Activated naive CD8-positive, alpha-beta T cell treated with anti-CD3 and anti-CD28 coated beads, Interleukin-2, amount 10 ng/mL, durations not matched to agents 7 days and 5 days (primary cell): ENCODE measurements around the gene CBFA2T3. TPM values are rescaled to one million over a fixed set of nuclear protein-coding genes. Genes with fewer than 3 reads are reported as not detected.

ENCODE experiments used
- ATAC-seq: fragments of 150-1000 bp; cut with Tn5 transposase; one replicate; pipeline ENCODE4 v1.10.0; 2021; ENCODE audit warnings: low read depth, moderate library complexity
- POLR2A ChIA-PET: fragments of 350-600 bp; sonication (Branson Sonifier 250); formaldehyde crosslinking; loops from one replicate; lab custom pipeline; 2021; ENCODE audit warnings: antibody characterized with exemption; lab: Charles Lee
- DNase-seq: peaks from one replicate; pipeline ENCODE4 v3.0.0; 2021
- H3K27ac Mint-ChIP-seq: one replicate; pipeline ENCODE4 v1.8.0; 2022; ENCODE audit warnings: mild to moderate bottlenecking, mixed read lengths
- H3K27me3 Mint-ChIP-seq: one replicate; pipeline ENCODE4 v1.8.0; 2022; ENCODE audit warnings: mild to moderate bottlenecking, moderate library complexity, mixed read lengths
- H3K36me3 Mint-ChIP-seq: one replicate; pipeline ENCODE4 v1.8.0; 2021; ENCODE audit warnings: mild to moderate bottlenecking, mixed read lengths
- H3K4me1 Mint-ChIP-seq: one replicate; pipeline ENCODE4 v1.8.0; 2021; ENCODE audit warnings: mixed read lengths
- H3K4me3 Mint-ChIP-seq: one replicate; pipeline ENCODE4 v1.8.0; 2022; ENCODE audit warnings: mild to moderate bottlenecking, moderate library complexity, mixed read lengths
- H3K9me3 Mint-ChIP-seq: one replicate; pipeline ENCODE4 v1.8.0; 2021; ENCODE audit warnings: mixed read lengths
- total RNA-seq, 2 experiments: library from RNA; stranded (reverse); gene quantifications; one replicate each; pipeline ENCODE4 v1.2.3, GENCODE V29; 2021

The CBFA2T3 gene
- total RNA-seq, 2 experiments from 2014 or later = 0.08 to 0.26 TPM

DNA sequence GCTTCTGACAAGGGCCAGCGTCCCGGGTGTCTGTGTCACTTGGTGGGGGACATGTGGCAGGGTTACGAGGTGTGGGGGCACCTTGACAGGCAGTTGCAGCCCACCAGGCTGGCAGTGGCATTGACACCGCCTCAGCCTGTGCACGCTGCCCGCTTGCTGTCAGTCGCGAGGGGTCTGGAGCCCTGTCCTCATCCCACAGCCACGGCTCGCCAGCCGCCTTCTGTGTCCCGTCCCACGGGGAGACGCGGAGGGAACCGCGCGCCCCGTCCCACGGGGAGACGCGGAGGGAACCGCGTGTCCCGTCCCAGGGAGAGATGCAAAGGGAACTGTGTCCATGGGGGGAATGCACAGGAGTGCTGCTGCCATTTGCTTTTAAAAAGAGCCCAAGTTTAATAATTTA is 114.0 kb downstream of the CBFA2T3 start:
- H3K27me3 Mint-ChIP-seq = no peaks in the 10 kb centered on the region
- peaks cover 4% of the 10 kb centered on the region for H3K4me1 Mint-ChIP-seq

DNA sequence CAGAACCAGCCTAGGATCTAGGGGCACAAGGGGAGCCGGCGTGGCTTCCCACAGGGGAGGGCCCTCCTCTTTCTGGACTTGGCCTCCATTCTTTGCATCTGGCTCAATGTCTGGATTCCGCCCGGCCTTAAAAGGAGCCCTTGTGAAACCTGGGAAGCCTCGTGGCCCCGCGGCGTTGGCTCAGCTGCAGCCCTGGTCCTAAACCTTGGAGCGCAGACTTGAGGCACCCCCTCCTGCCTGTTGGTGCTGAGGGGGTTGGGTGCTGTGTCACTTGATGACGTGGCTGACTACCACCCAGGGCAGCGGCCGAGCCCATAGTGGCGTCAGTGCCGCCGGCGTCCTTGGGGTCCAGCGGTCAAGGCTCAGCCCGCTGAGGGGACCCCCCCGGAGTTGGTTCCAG is 115.6 kb downstream of the CBFA2T3 start:
- no peak overlapping the region for H3K4me3 Mint-ChIP-seq
- no peaks in the 10 kb centered on the region for H3K36me3 Mint-ChIP-seq
- POLR2A ChIA-PET = no interaction called here
- H3K4me1 Mint-ChIP-seq = peaks cover 8% of the 10 kb centered on the region
- no peak for ATAC-seq
- no peaks in the 10 kb centered on the region for H3K27me3 Mint-ChIP-seq
- no peak for DNase-seq
- H3K9me3 Mint-ChIP-seq = no peaks in the 10 kb centered on the region
- H3K27ac Mint-ChIP-seq = no peak overlapping the region

More for the DNA sequence above, 114.0 kb downstream of the CBFA2T3 start:
- ATAC-seq = no peak
- H3K27ac Mint-ChIP-seq = no peak overlapping the region
- POLR2A ChIA-PET = no interaction called here
- no peaks in the 10 kb centered on the region for H3K9me3 Mint-ChIP-seq
- DNase-seq = no peak
- no peaks in the 10 kb centered on the region for H3K36me3 Mint-ChIP-seq
- no peak overlapping the region for H3K4me3 Mint-ChIP-seq

DNA sequence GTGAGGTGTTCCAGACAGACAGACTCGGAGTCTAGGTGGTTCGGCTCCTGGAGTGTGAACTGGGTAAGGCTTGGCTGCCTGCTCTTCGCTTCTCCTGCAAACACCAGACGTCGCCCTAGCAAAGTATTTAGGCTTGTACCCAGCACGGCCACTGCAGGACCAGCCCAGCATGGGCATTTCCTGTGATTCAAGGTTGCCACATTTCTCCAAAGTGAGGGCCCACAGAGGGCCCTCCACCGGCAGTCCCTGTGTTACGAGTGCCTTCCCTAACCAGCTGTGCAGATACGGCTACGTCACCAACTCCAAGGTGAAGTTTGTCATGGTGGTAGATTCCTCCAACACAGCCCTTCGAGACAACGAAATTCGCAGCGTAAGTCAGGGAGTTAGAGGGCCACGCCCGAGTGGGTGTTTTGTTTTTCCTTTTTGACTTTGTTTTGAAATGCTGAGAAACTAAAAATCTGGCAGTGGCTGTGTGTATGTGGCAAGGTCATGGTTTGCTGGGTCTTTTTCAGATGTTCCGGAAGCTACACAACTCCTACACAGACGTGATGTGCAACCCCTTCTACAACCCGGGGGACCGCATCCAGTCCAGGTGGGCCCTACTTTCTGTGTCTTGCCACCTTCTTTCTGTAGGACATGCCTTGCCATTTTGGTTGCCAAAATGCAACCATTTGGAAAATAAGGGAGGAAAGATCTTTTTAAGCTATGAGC is 117.5 kb downstream of the CBFA2T3 start:
- POLR2A ChIA-PET = no interaction called here
- peaks cover 19% of the 10 kb centered on the region for H3K4me1 Mint-ChIP-seq
- H3K27ac Mint-ChIP-seq = no peak overlapping the region

DNA sequence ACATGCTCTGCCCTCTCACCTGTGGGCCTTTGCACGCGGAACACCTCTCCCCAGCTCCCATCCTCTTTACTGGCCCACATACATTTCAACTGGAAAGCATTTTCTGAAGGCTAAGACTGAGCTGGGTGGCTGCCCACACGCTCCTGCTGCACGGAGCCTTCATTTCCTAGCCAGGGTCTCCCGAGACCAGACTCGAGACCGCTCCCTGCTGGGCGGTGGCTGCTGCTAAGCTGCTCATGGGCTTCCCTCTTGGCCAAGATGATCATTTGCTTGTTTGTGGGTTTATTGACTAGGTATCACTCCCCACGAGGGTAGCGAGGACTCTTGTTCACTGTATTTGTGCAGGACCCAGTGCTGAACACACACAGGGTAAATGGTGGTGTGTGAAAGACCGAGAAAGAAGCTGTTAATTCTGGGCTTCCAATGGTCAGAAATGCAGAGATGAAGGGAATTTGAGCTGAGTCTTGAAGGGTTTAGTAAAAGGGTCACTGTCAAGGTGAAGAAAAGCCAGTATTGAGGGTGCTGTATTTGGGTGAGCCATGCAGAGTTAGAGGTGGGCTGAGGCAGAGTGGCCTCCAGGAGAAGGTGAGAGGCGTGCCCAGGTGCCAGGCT is 119.2 kb downstream of the CBFA2T3 start:
- POLR2A ChIA-PET = interaction anchor here (0.5 to 2.3 kb wide), 16 partner anchors 37 to 1090 kb away, joined by 3 to 15 read pairs (median 4); partner anchors contain the start of genes ACSF3 and APRT
- DNase-seq (peak; percentile 80), ATAC-seq (peak; percentile 70)
- H3K4me1 Mint-ChIP-seq = peaks cover 21% of the 10 kb centered on the region
- no peaks in the 10 kb centered on the region for H3K9me3 Mint-ChIP-seq
- H3K36me3 Mint-ChIP-seq = peaks cover 2% of the 10 kb centered on the region
- H3K27ac Mint-ChIP-seq = peak overlapping the region; percentile 93
- H3K4me3 Mint-ChIP-seq = peak overlapping the region; percentile 95
- H3K27me3 Mint-ChIP-seq = no peaks in the 10 kb centered on the region

More for the DNA sequence above, 117.5 kb downstream of the CBFA2T3 start:
- peaks cover 2% of the 10 kb centered on the region for H3K36me3 Mint-ChIP-seq
- H3K27me3 Mint-ChIP-seq = no peaks in the 10 kb centered on the region
- ATAC-seq = no peak
- no peak overlapping the region for H3K4me3 Mint-ChIP-seq
- H3K9me3 Mint-ChIP-seq = no peaks in the 10 kb centered on the region
- DNase-seq = no peak

DNA sequence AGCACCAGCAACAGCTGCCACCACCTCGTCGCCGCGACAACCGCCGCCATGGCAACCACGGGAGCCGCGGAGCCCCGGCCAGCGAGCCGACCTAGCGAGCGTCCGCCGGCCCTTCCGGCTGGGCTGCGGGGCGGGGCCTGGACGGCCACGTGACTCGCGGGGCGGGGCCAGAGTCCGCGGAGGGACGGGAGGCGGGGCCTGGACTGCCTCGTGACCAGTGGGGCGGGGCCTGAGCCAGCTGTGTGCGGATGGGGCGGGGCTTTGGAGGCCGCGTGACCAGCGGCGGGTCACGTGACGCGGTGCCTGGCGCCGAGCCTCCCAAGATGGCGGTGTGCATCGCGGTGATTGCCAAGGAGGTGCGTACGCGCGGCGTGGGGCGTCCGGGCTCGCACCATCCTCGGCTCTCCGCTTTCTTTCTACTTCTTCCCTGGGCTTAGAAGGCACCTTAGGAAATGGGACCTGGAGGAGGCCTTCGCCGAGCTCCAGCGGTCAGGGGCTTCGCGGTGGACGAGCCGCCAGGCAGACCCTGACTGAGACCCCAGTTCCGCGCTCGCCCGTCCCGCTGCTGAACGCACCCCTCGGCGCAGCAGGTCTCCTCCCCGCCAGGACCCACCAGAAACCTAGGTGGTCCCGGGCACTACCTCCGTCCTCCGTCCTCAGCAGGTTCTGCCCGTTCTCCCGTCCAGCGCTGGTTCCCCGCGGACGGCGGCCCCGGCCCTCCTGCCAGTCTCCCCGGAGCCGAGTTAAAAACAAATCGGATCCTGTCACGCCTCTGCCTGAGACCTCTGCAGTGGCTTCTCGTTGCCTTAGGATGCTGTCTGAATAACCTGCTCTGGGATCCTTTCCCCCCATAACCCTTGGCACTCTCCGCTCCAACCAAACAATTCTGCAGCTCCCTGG is 119.9 kb downstream of the CBFA2T3 start, which contains the start of the genes GALNS and TRAPPC2L:
Gene GALNS (minus strand): TSS at position 120 of the 900 bp plus-strand sequence. CDS start 70 bp downstream, at position 50.
Gene TRAPPC2L (plus strand): TSS at position 300 of the 900 bp plus-strand sequence. CDS start 24 bp downstream, at position 324.
- Mint-ChIP-seq H3K4me1 (peaks cover 21% of the 10 kb centered on the region), H3K36me3 (peaks cover 2% of the 10 kb centered on the region), H3K4me3 (peak within 1 kb of the TSS; percentile 95), H3K27me3 (no peaks in the 10 kb centered on the region), H3K27ac (peak within 1 kb of the TSS; percentile 93), H3K9me3 (no peaks in the 10 kb centered on the region)
- ATAC-seq = peak; percentile 79
- peak; percentile 100 for DNase-seq
- POLR2A ChIA-PET = interaction anchor here (0.6 to 2.3 kb wide), 15 partner anchors 37 to 906 kb away, joined by 3 to 15 read pairs (median 4); partner anchors contain the start of genes ACSF3, APRT, CDH15 and ZNF778

DNA sequence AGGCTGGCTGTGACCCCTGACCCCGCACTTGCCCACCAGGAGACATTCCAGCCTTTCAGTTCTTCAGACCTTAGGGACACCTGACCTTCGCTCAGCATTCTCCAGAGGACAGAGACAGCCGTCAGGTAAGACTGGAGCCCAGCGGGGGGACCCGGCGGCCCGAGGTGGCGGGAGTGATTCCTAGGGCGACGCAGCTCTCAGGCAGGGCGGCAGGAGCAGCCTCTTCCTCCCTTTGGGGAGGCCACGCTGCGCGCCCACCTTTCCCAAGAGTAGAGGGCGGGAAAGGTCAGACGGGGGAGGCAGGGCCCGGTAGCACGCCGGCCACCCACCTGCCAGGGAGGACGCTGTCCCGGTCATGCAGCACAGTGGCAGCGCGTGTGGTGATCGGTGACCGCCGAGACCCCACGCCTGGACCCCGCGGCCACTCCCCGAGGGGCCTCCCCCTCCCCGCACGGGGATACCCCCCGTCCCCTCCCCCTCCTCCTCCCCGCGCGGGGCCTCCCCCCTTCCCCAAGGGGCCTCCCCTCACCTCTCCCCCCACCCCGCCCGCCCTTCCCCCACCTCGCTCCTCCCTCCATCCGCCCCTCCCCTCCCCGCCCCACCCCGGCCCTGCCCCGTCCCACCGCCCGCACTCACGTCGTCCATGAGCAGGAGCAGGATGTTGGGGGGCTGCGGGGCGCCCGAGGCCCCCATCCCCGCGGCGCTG is 120.7 kb downstream of the CBFA2T3 start:
- Mint-ChIP-seq H3K27me3 (no peaks in the 10 kb centered on the region), H3K4me3 (peak overlapping the region; percentile 95), H3K4me1 (peaks cover 21% of the 10 kb centered on the region), H3K9me3 (no peaks in the 10 kb centered on the region), H3K27ac (peak overlapping the region; percentile 93), H3K36me3 (peaks cover 2% of the 10 kb centered on the region)
- DNase-seq (peak; percentile 47), ATAC-seq (peak; percentile 50)
- POLR2A ChIA-PET = interaction anchor here (0.9 to 2.3 kb wide), 6 partner anchors 43 to 362 kb away, joined by 3 to 12 read pairs (median 5); partner anchors contain the start of genes APRT, CDH15 and ZNF778

DNA sequence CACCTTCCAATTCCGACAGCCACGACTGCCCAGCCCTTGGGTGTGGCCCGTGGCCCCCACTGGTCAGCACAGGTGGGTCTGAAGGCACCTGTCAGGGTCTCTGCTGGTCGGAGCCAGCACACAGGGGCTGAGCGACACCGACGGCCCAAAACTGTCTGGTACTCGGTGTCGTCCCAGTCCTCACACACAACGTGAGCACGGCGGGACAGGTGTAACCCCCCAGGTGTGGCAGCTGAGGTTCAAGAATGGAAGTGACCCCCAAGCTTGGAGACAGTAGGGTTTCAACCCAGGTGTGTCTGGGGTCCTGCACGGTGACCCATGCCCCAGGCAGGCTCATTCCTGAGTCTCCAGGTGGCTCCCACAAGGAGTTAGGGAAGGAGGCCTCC is 121.3 kb downstream of the CBFA2T3 start:
- peak overlapping the region; percentile 70 for H3K4me3 Mint-ChIP-seq
- peak overlapping the region; percentile 67 for H3K27ac Mint-ChIP-seq
- DNase-seq = no peak
- peaks cover 2% of the 10 kb centered on the region for H3K36me3 Mint-ChIP-seq
- POLR2A ChIA-PET = no interaction called here
- ATAC-seq = no peak
- peaks cover 21% of the 10 kb centered on the region for H3K4me1 Mint-ChIP-seq
- no peaks in the 10 kb centered on the region for H3K27me3 Mint-ChIP-seq
- no peaks in the 10 kb centered on the region for H3K9me3 Mint-ChIP-seq

DNA sequence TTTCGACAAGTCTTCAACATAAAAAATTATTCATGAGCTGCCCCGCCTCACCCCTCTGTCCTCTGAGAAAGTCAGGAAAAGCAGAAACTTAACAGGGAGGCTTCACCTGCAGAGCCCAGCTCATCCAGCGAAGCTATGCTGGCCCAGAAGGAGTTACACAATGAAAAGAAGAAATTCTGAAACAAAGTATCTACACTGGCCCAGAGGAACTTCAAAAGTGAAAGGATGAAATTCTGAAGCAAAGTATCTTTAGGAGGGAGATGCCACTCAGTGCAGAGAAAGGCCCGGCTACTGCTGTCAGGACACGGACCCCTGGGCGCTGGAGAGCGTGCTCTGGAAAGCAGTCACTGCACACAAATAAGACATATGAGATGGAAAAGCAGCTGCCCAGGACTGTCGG is 121.8 kb downstream of the CBFA2T3 start:
- peaks cover 2% of the 10 kb centered on the region for H3K36me3 Mint-ChIP-seq
- no peaks in the 10 kb centered on the region for H3K27me3 Mint-ChIP-seq
- DNase-seq = no peak
- peaks cover 21% of the 10 kb centered on the region for H3K4me1 Mint-ChIP-seq
- no peak for ATAC-seq
- H3K4me3 Mint-ChIP-seq = peak overlapping the region; percentile 66
- peak overlapping the region; percentile 70 for H3K27ac Mint-ChIP-seq
- H3K9me3 Mint-ChIP-seq = no peaks in the 10 kb centered on the region
- POLR2A ChIA-PET = interaction anchor here (0.5 kb wide), 1 partner anchor 384 kb away, joined by 3 read pairs; no protein-coding TSS in a partner anchor

DNA sequence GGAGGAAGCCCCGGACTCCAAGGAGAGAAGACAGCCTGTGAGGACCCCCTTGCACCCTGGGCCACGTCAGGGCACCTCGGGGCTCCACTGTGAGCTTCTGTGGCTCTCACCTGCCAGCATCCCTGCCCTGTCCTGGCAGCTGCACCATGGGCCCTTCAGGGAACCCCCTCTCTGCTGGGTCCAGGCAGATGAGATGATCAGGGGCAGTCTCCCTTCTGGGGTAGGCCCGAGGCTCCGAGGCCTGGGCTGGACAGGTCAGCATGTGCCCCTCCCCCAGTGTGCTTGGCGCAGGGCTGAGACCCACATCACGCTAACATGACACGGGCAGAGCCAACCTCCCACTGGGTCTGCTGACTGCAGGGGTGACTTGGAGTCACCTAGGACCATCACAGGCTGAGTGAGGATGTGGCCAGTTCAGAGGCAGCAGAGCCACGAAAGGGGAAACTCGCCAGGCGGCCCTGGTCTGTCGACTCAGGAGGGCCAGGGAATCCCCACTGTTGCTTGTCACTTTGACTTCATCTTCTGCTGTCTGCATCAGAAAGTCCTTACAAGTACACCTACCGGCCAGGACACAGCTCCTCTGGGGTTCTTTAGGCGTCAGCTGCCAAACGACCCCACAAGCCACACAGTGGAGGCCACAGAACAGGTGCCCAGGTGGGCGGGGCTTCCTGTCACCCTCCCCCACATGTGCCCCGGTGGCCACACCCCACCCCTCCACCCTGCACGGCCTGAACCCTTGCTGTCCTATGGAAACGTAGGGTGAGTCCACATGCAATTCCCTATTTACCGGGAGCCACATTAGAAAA is 122.5 kb downstream of the CBFA2T3 start:
- DNase-seq = peak; percentile 50
- no peaks in the 10 kb centered on the region for H3K27me3 Mint-ChIP-seq
- peaks cover 21% of the 10 kb centered on the region for H3K4me1 Mint-ChIP-seq
- peak overlapping the region; percentile 35 for H3K4me3 Mint-ChIP-seq
- no peaks in the 10 kb centered on the region for H3K9me3 Mint-ChIP-seq
- no peak overlapping the region for H3K27ac Mint-ChIP-seq
- POLR2A ChIA-PET = interaction anchor here (0.5 kb wide), 1 partner anchor 385 kb away, joined by 3 read pairs; no protein-coding TSS in a partner anchor
- peak; percentile 5 for ATAC-seq
- peaks cover 2% of the 10 kb centered on the region for H3K36me3 Mint-ChIP-seq

DNA sequence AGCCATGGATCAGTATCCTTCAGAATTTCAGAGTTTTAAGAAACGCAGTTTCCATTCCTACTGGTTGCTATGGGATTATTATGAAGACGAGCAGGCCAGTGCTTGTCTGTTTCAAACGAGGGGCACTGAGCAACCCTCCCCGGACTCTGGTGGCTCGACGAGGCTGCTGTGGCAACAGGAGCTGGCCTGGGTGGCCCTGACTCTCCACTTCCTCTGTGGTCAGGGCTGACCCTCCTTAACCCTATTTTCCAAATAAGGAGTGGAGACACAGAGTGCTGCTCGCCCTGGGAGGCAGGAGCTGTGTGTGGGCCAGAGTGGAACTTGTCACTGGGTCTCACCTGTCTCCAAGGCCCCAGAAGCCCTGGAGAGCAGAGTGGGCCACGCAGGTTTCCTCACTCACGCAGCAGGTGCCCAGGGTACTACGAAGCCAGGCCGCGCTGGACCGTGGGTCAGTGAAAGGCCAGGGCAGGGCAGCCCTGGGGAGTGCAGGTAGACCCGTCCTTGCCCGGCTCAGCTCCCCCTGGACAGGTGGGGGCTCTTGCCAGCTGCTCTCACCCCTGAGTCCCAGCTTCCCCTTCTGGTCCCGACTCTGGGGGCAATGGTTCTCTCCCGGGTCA is 123.6 kb downstream of the CBFA2T3 start:
- Mint-ChIP-seq H3K4me1 (peaks cover 19% of the 10 kb centered on the region), H3K4me3 (no peak overlapping the region), H3K9me3 (no peaks in the 10 kb centered on the region), H3K27ac (no peak overlapping the region), H3K36me3 (peaks cover 2% of the 10 kb centered on the region), H3K27me3 (no peaks in the 10 kb centered on the region)
- ATAC-seq (no peak), DNase-seq (no peak)
- POLR2A ChIA-PET = interaction anchor here (0.7 kb wide), 1 partner anchor 511 kb away, joined by 4 read pairs; no protein-coding TSS in a partner anchor

DNA sequence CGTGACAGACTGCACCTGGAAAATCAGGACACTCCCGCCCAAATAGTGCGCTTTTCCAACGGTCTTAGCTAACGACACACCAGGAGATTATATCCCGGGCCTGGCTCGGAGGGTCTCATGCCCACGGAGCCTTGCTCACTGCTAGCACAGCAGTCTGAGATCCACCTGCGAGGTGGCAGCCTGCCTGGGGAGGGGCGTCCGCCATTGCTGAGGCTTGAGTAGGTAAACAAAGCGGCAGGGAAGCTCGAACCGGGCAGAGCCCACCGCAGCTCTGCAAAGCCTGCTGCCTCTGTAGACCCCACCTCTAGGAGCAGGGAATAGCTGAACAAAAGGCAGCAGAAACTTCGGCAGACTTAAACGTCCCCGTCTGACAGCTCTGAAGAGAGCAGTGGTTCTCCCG is 125.4 kb downstream of the CBFA2T3 start:
- no peak for ATAC-seq
- no peak overlapping the region for H3K4me3 Mint-ChIP-seq

More for the DNA sequence above, 125.4 kb downstream of the CBFA2T3 start:
- no peak overlapping the region for H3K27ac Mint-ChIP-seq
- H3K36me3 Mint-ChIP-seq = peaks cover 2% of the 10 kb centered on the region
- H3K9me3 Mint-ChIP-seq = no peaks in the 10 kb centered on the region
- POLR2A ChIA-PET = no interaction called here
- DNase-seq = no peak
- peaks cover 13% of the 10 kb centered on the region for H3K4me1 Mint-ChIP-seq
- H3K27me3 Mint-ChIP-seq = no peaks in the 10 kb centered on the region
